ENCODE results near the gene DCDC2C. TPM values are rescaled to one million over a fixed set of nuclear protein-coding genes. Genes with fewer than 3 reads are reported as not detected.

The DCDC2C gene
- total and polyA plus RNA-seq, 2 experiments from 2014 or later, result 0.45 TPM; not detected in 1

DNA sequence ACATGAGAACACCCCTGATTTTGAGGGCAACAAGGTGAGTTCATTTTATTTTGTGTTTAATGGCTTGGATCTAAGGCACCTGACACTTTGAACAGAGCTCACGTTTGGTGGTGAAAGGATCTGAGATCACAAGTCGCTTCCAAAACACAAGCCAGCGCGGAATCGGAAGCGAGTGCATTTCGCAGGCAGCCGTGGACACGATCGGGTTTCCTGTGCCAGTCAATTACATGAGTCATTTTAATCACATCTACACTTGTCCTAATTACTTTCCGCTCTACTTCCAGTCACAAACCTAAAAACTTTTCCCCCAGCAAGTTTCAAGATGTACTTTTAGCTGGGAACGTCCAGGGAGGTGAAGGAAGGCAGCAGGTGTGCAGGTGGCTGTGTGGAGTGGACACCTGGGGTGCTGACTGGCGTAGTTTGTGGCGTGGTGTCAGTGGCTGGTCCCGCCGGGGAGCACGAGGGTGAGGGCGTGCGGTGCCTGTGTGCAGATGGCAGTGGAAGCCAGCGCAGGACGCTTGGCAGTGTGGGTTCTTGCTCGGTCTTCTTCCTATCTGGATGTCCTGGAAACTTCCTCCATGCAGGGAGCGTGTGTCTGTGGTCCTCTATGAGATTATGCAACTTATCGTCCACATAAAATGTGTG lies 75.6 kb downstream of the DCDC2C start:
- Histone ChIP-seq H3F3A (replicated peaks; ENCODE audit: low read depth) (no peaks in the 10 kb centered on the region), H3K4me3 (no peak overlapping the region), H3K27me3 (ENCODE audit: insufficient read depth) (no peaks in the 10 kb centered on the region), H4K20me1 (replicated peaks; ENCODE audit: insufficient read depth) (no peaks in the 10 kb centered on the region), H3K9me2 (ENCODE audit: insufficient read depth) (no peaks in the 10 kb centered on the region), H3K27ac (ENCODE audit: low read depth) (no peak overlapping the region), H3K4me1 (ENCODE audit: insufficient read depth) (no peaks in the 10 kb centered on the region), H3K36me3 (ENCODE audit: insufficient read depth) (no peaks in the 10 kb centered on the region), H3K79me2 (replicated peaks; ENCODE audit: insufficient read depth) (no peaks in the 10 kb centered on the region), H3K4me2 (no peak overlapping the region), H2AFZ (no peak overlapping the region)
- ATAC-seq, result no peak
- Mint-ChIP-seq H3K36me3 (ENCODE audit: low read depth) (no peaks in the 10 kb centered on the region; the same call in 2 of the 3 replicates), H3K9me3 (peaks cover 69% of the 10 kb centered on the region), H3K27ac (no peak overlapping the region), H3K27me3 (ENCODE audit: insufficient read depth, low read depth, poor library complexity) (no peaks in the 10 kb centered on the region), H3K4me1 (peaks cover 5% of the 10 kb centered on the region), H3K4me3 (no peak overlapping the region)
- DNase-seq (ENCODE audit: low spot score), result no peak
- no peak for TF ChIP-seq ZNF331 (CRISPR knock-in tag; IDR thresholded peaks at IDR 0.05; ENCODE audit: low read depth)
- TF ChIP-seq EZH2phosphoT487 (IDR thresholded peaks at IDR 0.05; ENCODE audit: unreplicated experiment), result no peak
- TF ChIP-seq CREB1 (CRISPR knock-in tag; IDR thresholded peaks at IDR 0.05; ENCODE audit: low read depth), result no peak
- TF ChIP-seq EZH2 (IDR thresholded peaks at IDR 0.05; ENCODE audit: low read depth, unreplicated experiment), result no peak
- TF ChIP-seq, protein P1, sequence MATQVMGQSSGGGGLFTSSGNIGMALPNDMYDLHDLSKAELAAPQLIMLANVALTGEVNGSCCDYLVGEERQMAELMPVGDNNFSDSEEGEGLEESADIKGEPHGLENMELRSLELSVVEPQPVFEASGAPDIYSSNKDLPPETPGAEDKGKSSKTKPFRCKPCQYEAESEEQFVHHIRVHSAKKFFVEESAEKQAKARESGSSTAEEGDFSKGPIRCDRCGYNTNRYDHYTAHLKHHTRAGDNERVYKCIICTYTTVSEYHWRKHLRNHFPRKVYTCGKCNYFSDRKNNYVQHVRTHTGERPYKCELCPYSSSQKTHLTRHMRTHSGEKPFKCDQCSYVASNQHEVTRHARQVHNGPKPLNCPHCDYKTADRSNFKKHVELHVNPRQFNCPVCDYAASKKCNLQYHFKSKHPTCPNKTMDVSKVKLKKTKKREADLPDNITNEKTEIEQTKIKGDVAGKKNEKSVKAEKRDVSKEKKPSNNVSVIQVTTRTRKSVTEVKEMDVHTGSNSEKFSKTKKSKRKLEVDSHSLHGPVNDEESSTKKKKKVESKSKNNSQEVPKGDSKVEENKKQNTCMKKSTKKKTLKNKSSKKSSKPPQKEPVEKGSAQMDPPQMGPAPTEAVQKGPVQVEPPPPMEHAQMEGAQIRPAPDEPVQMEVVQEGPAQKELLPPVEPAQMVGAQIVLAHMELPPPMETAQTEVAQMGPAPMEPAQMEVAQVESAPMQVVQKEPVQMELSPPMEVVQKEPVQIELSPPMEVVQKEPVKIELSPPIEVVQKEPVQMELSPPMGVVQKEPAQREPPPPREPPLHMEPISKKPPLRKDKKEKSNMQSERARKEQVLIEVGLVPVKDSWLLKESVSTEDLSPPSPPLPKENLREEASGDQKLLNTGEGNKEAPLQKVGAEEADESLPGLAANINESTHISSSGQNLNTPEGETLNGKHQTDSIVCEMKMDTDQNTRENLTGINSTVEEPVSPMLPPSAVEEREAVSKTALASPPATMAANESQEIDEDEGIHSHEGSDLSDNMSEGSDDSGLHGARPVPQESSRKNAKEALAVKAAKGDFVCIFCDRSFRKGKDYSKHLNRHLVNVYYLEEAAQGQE (IDR thresholded peaks at IDR 0.05; ENCODE audit: unreplicated experiment), result no peak
- no peak for TF ChIP-seq ZNF114 (CRISPR knock-in tag; IDR thresholded peaks at IDR 0.05)
- no peak for TF ChIP-seq JUNB (IDR thresholded peaks at IDR 0.05; ENCODE audit: unreplicated experiment)
- no peak for TF ChIP-seq NANOG (IDR thresholded peaks at IDR 0.05; ENCODE audit: borderline replicate concordance)
- TF ChIP-seq, protein P2, sequence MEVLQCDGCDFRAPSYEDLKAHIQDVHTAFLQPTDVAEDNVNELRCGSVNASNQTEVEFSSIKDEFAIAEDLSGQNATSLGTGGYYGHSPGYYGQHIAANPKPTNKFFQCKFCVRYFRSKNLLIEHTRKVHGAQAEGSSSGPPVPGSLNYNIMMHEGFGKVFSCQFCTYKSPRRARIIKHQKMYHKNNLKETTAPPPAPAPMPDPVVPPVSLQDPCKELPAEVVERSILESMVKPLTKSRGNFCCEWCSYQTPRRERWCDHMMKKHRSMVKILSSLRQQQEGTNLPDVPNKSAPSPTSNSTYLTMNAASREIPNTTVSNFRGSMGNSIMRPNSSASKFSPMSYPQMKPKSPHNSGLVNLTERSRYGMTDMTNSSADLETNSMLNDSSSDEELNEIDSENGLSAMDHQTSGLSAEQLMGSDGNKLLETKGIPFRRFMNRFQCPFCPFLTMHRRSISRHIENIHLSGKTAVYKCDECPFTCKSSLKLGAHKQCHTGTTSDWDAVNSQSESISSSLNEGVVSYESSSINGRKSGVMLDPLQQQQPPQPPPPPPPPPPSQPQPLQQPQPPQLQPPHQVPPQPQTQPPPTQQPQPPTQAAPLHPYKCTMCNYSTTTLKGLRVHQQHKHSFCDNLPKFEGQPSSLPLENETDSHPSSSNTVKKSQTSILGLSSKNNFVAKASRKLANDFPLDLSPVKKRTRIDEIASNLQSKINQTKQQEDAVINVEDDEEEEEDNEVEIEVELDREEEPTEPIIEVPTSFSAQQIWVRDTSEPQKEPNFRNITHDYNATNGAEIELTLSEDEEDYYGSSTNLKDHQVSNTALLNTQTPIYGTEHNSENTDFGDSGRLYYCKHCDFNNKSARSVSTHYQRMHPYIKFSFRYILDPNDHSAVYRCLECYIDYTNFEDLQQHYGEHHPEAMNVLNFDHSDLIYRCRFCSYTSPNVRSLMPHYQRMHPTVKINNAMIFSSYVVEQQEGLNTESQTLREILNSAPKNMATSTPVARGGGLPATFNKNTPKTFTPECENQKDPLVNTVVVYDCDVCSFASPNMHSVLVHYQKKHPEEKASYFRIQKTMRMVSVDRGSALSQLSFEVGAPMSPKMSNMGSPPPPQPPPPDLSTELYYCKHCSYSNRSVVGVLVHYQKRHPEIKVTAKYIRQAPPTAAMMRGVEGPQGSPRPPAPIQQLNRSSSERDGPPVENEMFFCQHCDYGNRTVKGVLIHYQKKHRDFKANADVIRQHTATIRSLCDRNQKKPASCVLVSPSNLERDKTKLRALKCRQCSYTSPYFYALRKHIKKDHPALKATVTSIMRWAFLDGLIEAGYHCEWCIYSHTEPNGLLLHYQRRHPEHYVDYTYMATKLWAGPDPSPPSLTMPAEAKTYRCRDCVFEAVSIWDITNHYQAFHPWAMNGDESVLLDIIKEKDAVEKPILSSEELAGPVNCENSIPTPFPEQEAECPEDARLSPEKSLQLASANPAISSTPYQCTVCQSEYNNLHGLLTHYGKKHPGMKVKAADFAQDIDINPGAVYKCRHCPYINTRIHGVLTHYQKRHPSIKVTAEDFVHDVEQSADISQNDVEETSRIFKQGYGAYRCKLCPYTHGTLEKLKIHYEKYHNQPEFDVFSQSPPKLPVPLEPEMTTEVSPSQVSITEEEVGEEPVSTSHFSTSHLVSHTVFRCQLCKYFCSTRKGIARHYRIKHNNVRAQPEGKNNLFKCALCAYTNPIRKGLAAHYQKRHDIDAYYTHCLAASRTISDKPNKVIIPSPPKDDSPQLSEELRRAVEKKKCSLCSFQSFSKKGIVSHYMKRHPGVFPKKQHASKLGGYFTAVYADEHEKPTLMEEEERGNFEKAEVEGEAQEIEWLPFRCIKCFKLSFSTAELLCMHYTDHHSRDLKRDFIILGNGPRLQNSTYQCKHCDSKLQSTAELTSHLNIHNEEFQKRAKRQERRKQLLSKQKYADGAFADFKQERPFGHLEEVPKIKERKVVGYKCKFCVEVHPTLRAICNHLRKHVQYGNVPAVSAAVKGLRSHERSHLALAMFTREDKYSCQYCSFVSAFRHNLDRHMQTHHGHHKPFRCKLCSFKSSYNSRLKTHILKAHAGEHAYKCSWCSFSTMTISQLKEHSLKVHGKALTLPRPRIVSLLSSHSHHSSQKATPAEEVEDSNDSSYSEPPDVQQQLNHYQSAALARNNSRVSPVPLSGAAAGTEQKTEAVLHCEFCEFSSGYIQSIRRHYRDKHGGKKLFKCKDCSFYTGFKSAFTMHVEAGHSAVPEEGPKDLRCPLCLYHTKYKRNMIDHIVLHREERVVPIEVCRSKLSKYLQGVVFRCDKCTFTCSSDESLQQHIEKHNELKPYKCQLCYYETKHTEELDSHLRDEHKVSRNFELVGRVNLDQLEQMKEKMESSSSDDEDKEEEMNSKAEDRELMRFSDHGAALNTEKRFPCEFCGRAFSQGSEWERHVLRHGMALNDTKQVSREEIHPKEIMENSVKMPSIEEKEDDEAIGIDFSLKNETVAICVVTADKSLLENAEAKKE (CRISPR knock-in tag; IDR thresholded peaks at IDR 0.05), result no peak
- TF ChIP-seq, protein P3, sequence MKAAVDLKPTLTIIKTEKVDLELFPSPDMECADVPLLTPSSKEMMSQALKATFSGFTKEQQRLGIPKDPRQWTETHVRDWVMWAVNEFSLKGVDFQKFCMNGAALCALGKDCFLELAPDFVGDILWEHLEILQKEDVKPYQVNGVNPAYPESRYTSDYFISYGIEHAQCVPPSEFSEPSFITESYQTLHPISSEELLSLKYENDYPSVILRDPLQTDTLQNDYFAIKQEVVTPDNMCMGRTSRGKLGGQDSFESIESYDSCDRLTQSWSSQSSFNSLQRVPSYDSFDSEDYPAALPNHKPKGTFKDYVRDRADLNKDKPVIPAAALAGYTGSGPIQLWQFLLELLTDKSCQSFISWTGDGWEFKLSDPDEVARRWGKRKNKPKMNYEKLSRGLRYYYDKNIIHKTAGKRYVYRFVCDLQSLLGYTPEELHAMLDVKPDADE (IDR thresholded peaks at IDR 0.05), result no peak
- no peak for TF ChIP-seq POLR2AphosphoS5 (IDR thresholded peaks at IDR 0.05; ENCODE audit: low read depth)
- TF ChIP-seq, protein P4, sequence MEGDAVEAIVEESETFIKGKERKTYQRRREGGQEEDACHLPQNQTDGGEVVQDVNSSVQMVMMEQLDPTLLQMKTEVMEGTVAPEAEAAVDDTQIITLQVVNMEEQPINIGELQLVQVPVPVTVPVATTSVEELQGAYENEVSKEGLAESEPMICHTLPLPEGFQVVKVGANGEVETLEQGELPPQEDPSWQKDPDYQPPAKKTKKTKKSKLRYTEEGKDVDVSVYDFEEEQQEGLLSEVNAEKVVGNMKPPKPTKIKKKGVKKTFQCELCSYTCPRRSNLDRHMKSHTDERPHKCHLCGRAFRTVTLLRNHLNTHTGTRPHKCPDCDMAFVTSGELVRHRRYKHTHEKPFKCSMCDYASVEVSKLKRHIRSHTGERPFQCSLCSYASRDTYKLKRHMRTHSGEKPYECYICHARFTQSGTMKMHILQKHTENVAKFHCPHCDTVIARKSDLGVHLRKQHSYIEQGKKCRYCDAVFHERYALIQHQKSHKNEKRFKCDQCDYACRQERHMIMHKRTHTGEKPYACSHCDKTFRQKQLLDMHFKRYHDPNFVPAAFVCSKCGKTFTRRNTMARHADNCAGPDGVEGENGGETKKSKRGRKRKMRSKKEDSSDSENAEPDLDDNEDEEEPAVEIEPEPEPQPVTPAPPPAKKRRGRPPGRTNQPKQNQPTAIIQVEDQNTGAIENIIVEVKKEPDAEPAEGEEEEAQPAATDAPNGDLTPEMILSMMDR (conservative IDR thresholded peaks at IDR 0.05; ENCODE audit: low read depth in 2 of 2), result no peak

All from GM23338 (cell line).